Testis (tissue), 3 donors: ENCODE measurements around the gene EHMT1. TPM values are rescaled to one million over a fixed set of nuclear protein-coding genes. Genes with fewer than 3 reads are reported as not detected.
"Not testable (repeated sequence)": the region's sequence is repeated elsewhere in the genome, so short reads cannot be mapped to it uniquely, and the experiment has no call there.

ENCODE experiments used
- DNase-seq: peaks from one replicate; pipeline ENCODE4 v3.0.0-alpha.2; 2019
- H3K27ac ChIP-seq, 2 donors: fragments of 200-600 bp; sonication (generic); one replicate each; pipeline ENCODE4 v1.5.1; 2019
- H3K27me3 ChIP-seq: fragments of 200-600 bp; sonication (generic); one replicate; pipeline ENCODE4 v1.5.1; 2019
- H3K36me3 ChIP-seq: fragments of 200-600 bp; sonication (generic); one replicate; pipeline ENCODE4 v1.5.1; 2017; ENCODE audit warnings: low read depth; ENCODE audit errors: missing control alignments
- H3K4me1 ChIP-seq: fragments of 200-600 bp; sonication (generic); one replicate; pipeline ENCODE4 v1.5.1; 2019
- H3K4me3 ChIP-seq, 2 donors: fragments of 200-600 bp; sonication (generic); one replicate each; pipeline ENCODE4 v1.5.1; 2017 to 2019
- H3K9me3 ChIP-seq: fragments of 200-600 bp; sonication (generic); one replicate; pipeline ENCODE4 v1.5.1; 2017
- CTCF ChIP-seq, 3 experiments: fragments of 450-650 bp in 2 of 3; fragments of 200-600 bp in 1 of 3; sonication (generic) in 1 of 3; IDR thresholded peaks; one replicate each; pipeline ENCODE4 v1.5.1; 2016 to 2019; ENCODE audit warnings: antibody characterized with exemption in 3 of 3, mild to moderate bottlenecking in 2 of 3, moderate library complexity in 1 of 3
- POLR2A ChIP-seq: fragments of 450-650 bp; IDR thresholded peaks from one replicate; pipeline ENCODE4 v1.6.1; 2017; ENCODE audit warnings: antibody characterized with exemption, mild to moderate bottlenecking, moderate library complexity
- WGBS, 2 donors: methylation state at CpG; one replicate each; pipeline ENCODE4 v1.1.5; 2018; 5-methylcytosine and 5-hydroxymethylcytosine counted together
- intact Hi-C: fragments of 100-400 bp; cut with DNase I; formaldehyde crosslinking; loops from one replicate; pipeline ENCODE4 v1.15.1; 2023; ENCODE audit warnings: low total_unique reads
- polyA plus RNA-seq: library from polyadenylated mRNA; stranded (reverse); fragments of 350-450 nt; fragmentation: Illumina TruSeq; extraction: RNeasy Lipid Tissue Mini Kit (QIAGEN cat#74804); gene quantifications from one replicate; pipeline ENCODE4 v1.2.3, GENCODE V29; 2014; ENCODE audit warnings: low read depth, low replicate concordance; ENCODE audit not compliant: insufficient read depth
- total RNA-seq, 2 donors: library from RNA; depleted of rRNA; stranded (reverse); fragments of >200 nt; gene quantifications; one replicate each; pipeline ENCODE4 v1.2.3, GENCODE V29; 2016

EHMT1 gene
- total and polyA plus RNA-seq, 3 donors from 2014 or later: 116 to 207 (median 193) TPM

GRCh38 chr9:137731947-137732813 is 113.4 kb downstream of the EHMT1 start:
- no peaks in the 10 kb centered on the region for H3K4me1 ChIP-seq
- no peaks in the 10 kb centered on the region for H3K9me3 ChIP-seq
- WGBS, 2 donors: 95 to 96% methylated on average over 17 to 24 of the region's 24 CpGs
- TF ChIP-seq CTCF (IDR thresholded peaks at IDR 0.05): no peak
- TF ChIP-seq POLR2A: no peak
- intact Hi-C loops: no loop called here
- no peaks in the 10 kb centered on the region for H3K27me3 ChIP-seq
- no peak overlapping the region for H3K4me3 ChIP-seq
- H3K27ac ChIP-seq: no peak overlapping the region
- no peak for DNase-seq
- H3K36me3 ChIP-seq: no peaks in the 10 kb centered on the region

DNA sequence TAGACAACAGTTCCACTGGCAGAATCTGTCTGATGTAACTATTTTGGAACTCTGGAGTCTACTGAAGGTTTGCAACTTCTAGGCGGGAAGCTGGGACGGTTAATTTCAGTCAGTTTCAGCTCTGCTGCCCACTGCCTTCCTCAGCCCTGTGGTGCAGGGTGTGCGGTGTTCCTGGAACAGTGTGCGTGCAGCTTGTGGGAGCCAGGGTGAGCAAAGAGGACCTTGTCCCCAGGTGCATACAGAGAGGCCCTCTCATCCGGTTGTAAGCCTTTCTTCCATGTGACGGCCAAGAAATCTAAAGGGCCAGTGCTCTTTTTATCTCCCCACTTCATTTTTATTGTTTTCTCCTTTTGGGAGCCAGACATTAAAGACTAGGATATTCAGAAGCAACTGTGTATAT is 114.6 kb downstream of the EHMT1 start:
- intact Hi-C loops: no loop called here
- WGBS, 2 donors: 92% methylated on average over 6 of the region's 6 CpGs
- H3K4me1 ChIP-seq: no peaks in the 10 kb centered on the region
- no peaks in the 10 kb centered on the region for H3K36me3 ChIP-seq
- no peak overlapping the region for H3K4me3 ChIP-seq
- no peak for DNase-seq
- H3K27ac ChIP-seq: no peak overlapping the region
- no peaks in the 10 kb centered on the region for H3K9me3 ChIP-seq
- no peaks in the 10 kb centered on the region for H3K27me3 ChIP-seq
- TF ChIP-seq CTCF (IDR thresholded peaks at IDR 0.05) (no peak), POLR2A (no peak)

- 66 to 93% methylated on average over 2 of the region's 2 CpGs for WGBS, 2 donors
- Histone ChIP-seq H3K4me1 (no peaks in the 10 kb centered on the region), H3K36me3 (no peaks in the 10 kb centered on the region), H3K27me3 (no peaks in the 10 kb centered on the region), H3K27ac (no peak overlapping the region), H3K4me3 (no peak overlapping the region), H3K9me3 (no peaks in the 10 kb centered on the region)
- intact Hi-C loops: no loop called here
- no peak for DNase-seq
- no peak for TF ChIP-seq CTCF (IDR thresholded peaks at IDR 0.05)
- no peak for TF ChIP-seq POLR2A
Observed at GRCh38 chr9:137734181-137734580, 115.4 kb downstream of the EHMT1 start.

- 89 to 93% methylated on average over 6 to 7 of the region's 14 CpGs for WGBS, 2 donors
- H3K9me3 ChIP-seq, H3K4me3 ChIP-seq, DNase-seq, intact Hi-C loops, H3K27me3 ChIP-seq, H3K4me1 ChIP-seq, H3K36me3 ChIP-seq, H3K27ac ChIP-seq: not testable (repeated sequence)
Observed at GRCh38 chr9:137738182-137738696, 119.4 kb downstream of the EHMT1 start.

DNA sequence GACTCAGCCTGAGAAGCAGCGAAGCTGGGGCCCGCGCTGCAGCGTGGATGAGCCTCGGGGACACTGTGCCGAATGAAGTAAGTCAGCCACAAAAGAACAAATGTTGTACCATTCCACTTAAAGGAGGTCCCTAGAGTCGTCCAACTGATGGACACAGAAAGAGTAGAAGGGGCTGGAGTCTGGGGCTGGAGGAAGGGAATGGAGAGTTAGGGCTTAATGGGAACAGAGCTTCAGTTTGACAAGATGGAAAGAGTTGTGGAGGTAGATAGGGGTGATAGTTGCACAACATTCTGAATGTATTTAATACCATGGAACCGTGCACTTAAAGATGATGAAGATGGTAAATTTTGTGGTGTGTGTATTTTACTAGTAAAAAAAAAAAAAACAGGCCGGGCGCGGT is 119.9 kb downstream of the EHMT1 start:
- Histone ChIP-seq H3K9me3 (no peaks in the 10 kb centered on the region), H3K4me1 (peaks cover 9% of the 10 kb centered on the region), H3K27ac (no peak overlapping the region), H3K4me3 (no peak overlapping the region), H3K27me3 (no peaks in the 10 kb centered on the region), H3K36me3 (no peaks in the 10 kb centered on the region)
- DNase-seq: no peak
- intact Hi-C loops: no loop called here
- TF ChIP-seq CTCF (IDR thresholded peaks at IDR 0.05) (no peak), POLR2A (no peak)
- 91 to 97% methylated on average over 5 to 11 of the region's 11 CpGs for WGBS, 2 donors
